ENCODE data around the gene SP4.
"Not testable (repeated sequence)": the region's sequence is repeated elsewhere in the genome, so short reads cannot be mapped to it uniquely, and the experiment has no call there.

The SP4 gene

DNA sequence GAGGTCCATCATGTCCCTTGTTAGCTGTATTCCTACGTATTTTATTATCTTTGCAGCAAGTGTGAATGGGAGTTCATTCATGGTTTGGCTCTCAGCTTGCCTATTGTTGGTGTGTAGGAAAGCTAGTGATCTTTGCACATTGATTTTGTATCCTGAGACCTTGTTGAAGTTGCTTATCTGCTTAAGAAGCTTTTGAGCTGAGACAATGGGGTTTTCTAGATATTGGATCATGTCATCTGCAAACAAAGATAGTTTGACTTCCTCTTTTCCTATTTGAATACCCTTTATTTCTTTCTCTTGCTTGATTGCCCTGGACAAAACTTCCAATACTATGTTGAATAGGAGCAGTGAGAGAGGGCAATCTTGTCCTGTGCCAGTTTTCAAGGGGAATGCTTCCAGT lies 104.6 kb downstream of the SP4 start:
- DNase-seq, result not testable (repeated sequence)

DNA sequence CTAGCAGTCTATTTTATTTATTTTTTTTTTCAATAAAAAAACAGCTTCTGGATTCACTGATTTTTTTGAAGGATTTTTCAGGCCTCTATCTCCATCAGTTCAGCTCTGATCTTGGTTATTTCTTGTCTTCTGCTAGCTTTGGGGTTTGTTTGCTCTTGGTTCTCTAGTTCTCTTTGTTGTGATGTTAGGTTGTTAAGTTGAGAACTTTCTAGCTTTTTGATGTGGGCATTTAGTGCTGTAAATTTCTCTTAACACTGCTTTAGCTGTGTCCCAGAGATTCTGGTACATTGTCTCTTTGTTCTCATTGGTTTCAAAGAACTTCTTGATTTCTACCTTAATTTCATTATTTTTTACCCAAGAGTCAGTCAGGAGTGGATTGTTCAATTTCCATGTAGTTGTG lies 105.8 kb downstream of the SP4 start:
- DNase-seq, result not testable (repeated sequence)

- not testable (repeated sequence) for DNase-seq
Observed at GRCh38 chr7:21536445-21537118, 108.7 kb downstream of the SP4 start.

- no peak for DNase-seq
Observed at GRCh38 chr7:21538936-21539495, 111.1 kb downstream of the SP4 start.

DNA sequence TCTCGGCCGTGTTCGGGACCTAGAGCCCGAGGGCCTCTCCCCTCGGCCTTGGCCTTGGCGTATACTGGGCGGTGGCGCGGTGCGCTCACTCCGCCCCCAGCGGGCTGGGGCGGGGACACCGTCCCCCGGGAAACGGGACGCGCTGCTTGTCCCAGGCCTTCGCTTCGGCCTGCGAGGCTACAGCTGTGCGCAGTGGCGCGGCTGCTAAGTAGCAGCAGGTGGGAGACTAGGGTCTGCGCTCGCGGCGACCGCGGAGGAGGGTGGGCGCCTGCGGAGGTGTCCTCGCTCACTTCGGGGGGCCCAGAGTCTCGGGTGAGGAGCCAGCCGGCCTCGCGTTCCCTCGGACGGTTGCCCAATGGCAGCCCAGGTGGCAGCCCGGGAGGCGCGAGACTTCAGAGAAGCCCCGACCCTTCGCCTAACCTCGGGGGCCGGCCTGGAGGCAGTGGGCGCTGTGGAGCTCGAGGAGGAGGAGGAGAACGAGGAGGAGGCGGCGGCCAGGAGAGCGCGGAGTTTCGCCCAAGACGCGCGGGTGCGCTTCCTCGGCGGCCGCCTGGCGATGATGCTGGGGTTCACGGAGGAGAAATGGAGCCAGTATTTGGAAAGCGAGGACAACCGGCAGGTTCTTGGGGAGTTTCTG lies 115.1 kb downstream of the SP4 start, which contains the start of gene DNAH11:
DNAH11 (plus strand) TSS at position 149 of the 637 bp plus-strand sequence; CDS start at position 356, 207 bp downstream.
- DNase-seq, result no peak

GRCh38 chr7:21543528-21544302 lies 115.8 kb downstream of the SP4 start:
- DNase-seq, result no peak

- DNase-seq, result no peak
Observed at GRCh38 chr7:21544303-21544656, 116.4 kb downstream of the SP4 start.

- DNase-seq, result no peak
Observed at GRCh38 chr7:21544715-21545114, 116.8 kb downstream of the SP4 start.

GRCh38 chr7:21547501-21547900 lies 119.6 kb downstream of the SP4 start:
- no peak for DNase-seq

DNA sequence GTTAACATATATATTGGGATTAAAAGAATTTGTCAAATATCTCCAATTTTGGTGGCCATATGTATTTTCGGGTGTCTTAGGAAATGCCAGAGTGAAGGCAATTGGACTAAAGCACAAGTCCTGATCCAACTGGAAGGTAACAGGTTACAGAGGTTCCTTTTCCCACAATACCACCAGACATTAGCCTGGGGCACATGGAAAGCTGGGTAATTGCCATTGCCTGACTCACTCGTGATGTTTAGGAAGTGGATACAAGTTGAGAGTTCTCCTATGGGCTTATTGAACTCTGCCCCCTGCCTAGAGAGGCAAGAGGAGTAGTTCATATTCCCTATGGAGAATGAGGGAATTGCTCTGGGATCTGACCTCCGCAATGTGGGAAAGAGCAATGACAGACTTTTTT lies 120.6 kb downstream of the SP4 start:
- DNase-seq, result no peak

DNA sequence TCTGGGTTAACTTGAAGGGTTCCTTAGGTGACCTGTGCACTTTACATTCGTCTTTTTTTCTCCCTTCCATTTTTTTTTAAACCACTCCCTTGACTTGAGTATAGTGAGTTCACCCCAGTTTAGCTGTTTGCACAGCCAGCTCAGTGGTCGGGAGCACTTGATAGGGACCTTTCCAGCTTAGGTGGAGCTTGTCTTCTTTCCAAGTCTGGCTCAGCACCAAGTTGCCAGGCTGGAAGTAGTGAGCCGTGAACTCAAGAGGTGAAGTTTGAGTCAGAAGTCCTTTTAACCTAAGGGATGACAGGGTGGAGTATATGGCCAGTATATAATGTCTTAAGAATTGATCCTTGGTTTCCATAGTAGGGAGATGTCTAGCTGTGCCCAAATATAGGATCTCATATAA lies 122.2 kb downstream of the SP4 start:
- no peak for DNase-seq

GRCh38 chr7:21550821-21551531 lies 123.1 kb downstream of the SP4 start:
- no peak for DNase-seq

DNA sequence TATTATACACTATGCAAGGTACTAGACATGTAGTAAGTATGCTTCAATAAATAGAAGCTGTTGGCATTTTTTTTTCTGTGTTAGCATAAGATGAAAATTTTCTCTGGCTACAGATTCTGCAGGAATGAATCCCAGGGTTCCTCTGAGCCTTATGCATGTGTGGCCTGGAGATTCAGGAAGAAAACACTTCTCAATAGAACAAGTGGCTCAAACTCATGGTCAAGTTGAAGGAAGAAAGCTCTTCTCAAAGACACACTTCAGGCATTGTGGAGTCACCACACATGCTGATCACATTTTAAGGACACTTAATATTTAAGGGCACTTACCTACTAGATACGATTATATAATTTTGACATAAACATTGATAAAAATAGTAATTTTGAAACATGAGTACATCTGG lies 134.5 kb downstream of the SP4 start:
- DNase-seq, result no peak

Measured in CD4-positive, alpha-beta T cell treated with Interleukin-4 for 1 hour (primary cell).